Measurements from ENCODE around the gene MPZL1.

MPZL1 gene

DNA sequence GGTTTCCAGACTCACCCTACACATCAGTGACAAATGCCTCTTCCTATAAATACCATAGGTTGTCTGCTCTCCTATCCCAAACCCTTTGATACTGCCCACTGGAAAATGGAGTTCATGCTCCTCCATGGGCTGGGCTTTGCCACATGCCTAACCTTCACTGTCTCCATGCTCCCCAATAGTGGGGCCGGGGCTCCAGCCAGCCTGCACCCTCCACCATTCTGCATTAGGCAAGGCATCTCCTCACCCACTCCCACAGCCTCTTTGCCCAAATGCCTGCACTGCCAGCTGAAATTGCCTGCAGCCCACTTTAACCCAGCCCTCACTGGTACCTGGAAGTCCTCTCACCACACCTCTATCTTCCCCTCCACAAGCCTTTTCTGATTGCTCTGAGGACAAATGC is 18.2 kb upstream of the MPZL1 start:
- Histone ChIP-seq H3K27me3 (replicated peaks; ENCODE audit: control insufficient read depth, insufficient read depth, low read length) (no peaks in the 10 kb centered on the region), H3K4me3 (replicated peaks; ENCODE audit: low read depth, low read length) (no peak overlapping the region), H3K36me3 (ENCODE audit: control insufficient read depth, insufficient read depth, low read length) (peaks cover 27% of the 10 kb centered on the region)
- TF ChIP-seq CTCF (IDR thresholded peaks at IDR 0.05; ENCODE audit: insufficient read depth, low read length, poor library complexity, severe bottlenecking) = no peak
- DNase-seq (ENCODE audit: extremely low read depth, insufficient read length) = no peak

DNA sequence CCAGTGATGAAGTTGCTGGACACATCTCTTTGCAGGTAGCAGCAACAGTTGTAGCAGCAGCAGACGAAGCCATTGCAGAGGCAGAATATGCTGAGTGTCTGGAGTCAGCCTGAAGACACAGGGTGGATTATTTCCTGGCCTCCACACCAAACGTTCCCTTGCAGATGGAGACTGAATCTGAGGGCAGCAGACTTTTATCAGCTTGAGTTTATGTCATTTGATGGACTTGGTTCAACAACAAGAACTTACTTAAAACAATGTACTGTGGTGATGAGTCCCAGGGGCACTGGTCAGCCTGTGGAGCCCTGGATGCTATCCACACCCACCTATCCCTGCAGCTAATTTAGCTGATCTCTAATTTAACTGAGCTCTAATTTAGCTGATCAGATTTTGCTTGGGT is 17.1 kb upstream of the MPZL1 start:
- H3K4me3 ChIP-seq (replicated peaks; ENCODE audit: low read depth, low read length) = no peak overlapping the region
- no peak for TF ChIP-seq CTCF (IDR thresholded peaks at IDR 0.05; ENCODE audit: insufficient read depth, low read length, poor library complexity, severe bottlenecking)
- H3K36me3 ChIP-seq (ENCODE audit: control insufficient read depth, insufficient read depth, low read length) = peaks cover 23% of the 10 kb centered on the region
- H3K27me3 ChIP-seq (replicated peaks; ENCODE audit: control insufficient read depth, insufficient read depth, low read length) = no peaks in the 10 kb centered on the region
- DNase-seq (ENCODE audit: extremely low read depth, insufficient read length) = no peak

GRCh38 chr1:167705250-167705649 is 16.5 kb upstream of the MPZL1 start:
- H3K4me3 ChIP-seq (replicated peaks; ENCODE audit: low read depth, low read length) = no peak overlapping the region
- peaks cover 22% of the 10 kb centered on the region for H3K36me3 ChIP-seq (ENCODE audit: control insufficient read depth, insufficient read depth, low read length)
- no peak for TF ChIP-seq CTCF (IDR thresholded peaks at IDR 0.05; ENCODE audit: insufficient read depth, low read length, poor library complexity, severe bottlenecking)
- DNase-seq (ENCODE audit: extremely low read depth, insufficient read length) = no peak
- no peaks in the 10 kb centered on the region for H3K27me3 ChIP-seq (replicated peaks; ENCODE audit: control insufficient read depth, insufficient read depth, low read length)

GRCh38 chr1:167706363-167706762 is 15.4 kb upstream of the MPZL1 start:
- no peak for DNase-seq (ENCODE audit: extremely low read depth, insufficient read length)
- Histone ChIP-seq H3K4me3 (replicated peaks; ENCODE audit: low read depth, low read length) (no peak overlapping the region), H3K36me3 (ENCODE audit: control insufficient read depth, insufficient read depth, low read length) (peaks cover 16% of the 10 kb centered on the region), H3K27me3 (replicated peaks; ENCODE audit: control insufficient read depth, insufficient read depth, low read length) (no peaks in the 10 kb centered on the region)
- TF ChIP-seq CTCF (IDR thresholded peaks at IDR 0.05; ENCODE audit: insufficient read depth, low read length, poor library complexity, severe bottlenecking) = no peak

GRCh38 chr1:167706931-167707877 is 14.6 kb upstream of the MPZL1 start:
- H3K4me3 ChIP-seq (replicated peaks; ENCODE audit: low read depth, low read length) = no peak overlapping the region
- H3K27me3 ChIP-seq (replicated peaks; ENCODE audit: control insufficient read depth, insufficient read depth, low read length) = no peaks in the 10 kb centered on the region
- no peak for DNase-seq (ENCODE audit: extremely low read depth, insufficient read length)
- no peak for TF ChIP-seq CTCF (IDR thresholded peaks at IDR 0.05; ENCODE audit: insufficient read depth, low read length, poor library complexity, severe bottlenecking)
- peaks cover 13% of the 10 kb centered on the region for H3K36me3 ChIP-seq (ENCODE audit: control insufficient read depth, insufficient read depth, low read length)

Measured in GM06990 (cell line).